Fibroblast of pulmonary artery (primary cell): Measurements from ENCODE around the gene ZNF813.
"Not testable (repeated sequence)": the region's sequence is repeated elsewhere in the genome, so short reads cannot be mapped to it uniquely, and the experiment has no call there.

Source experiments
- DNase-seq: peaks from one replicate; pipeline ENCODE4 v3.0.0-alpha.2; 2010; ENCODE audit warnings: low read depth
- H3K4me3 ChIP-seq: replicated peaks from 2 replicates; pipeline ENCODE4 v1.5.1; 2011; ENCODE audit warnings: low read depth, mild to moderate bottlenecking, control low read depth, low read length, moderate library complexity
- CTCF ChIP-seq: IDR thresholded peaks from 2 replicates; pipeline ENCODE4 v1.5.1; 2011; ENCODE audit warnings: mild to moderate bottlenecking, control low read depth, low read length, inconsistent platforms; ENCODE audit errors: missing control alignments

Gene ZNF813

GRCh38 chr19:53467485-53468262 lies at the start of gene ZNF813:
Gene ZNF813, plus strand, starts transcription at chr19:53467733. Its CDS starts 16,090 bp downstream, at chr19:53483823.
- TF ChIP-seq CTCF, result no peak
- peak within 1 kb of the TSS; percentile 92 for H3K4me3 ChIP-seq
- peak; percentile 87 for DNase-seq

- H3K4me3 ChIP-seq, DNase-seq: not testable (repeated sequence)
Observed at GRCh38 chr19:53420520-53421315, 46.8 kb upstream of the ZNF813 start.

- TF ChIP-seq CTCF, result no peak
- H3K4me3 ChIP-seq, result no peak overlapping the region
- no peak for DNase-seq
Observed at GRCh38 chr19:53422551-53422950, 45.0 kb upstream of the ZNF813 start.

- peak; percentile 39 for DNase-seq
- not testable (repeated sequence) for H3K4me3 ChIP-seq
Observed at GRCh38 chr19:53423074-53423473, 44.5 kb upstream of the ZNF813 start.

- not testable (repeated sequence) for H3K4me3 ChIP-seq, DNase-seq
Observed at GRCh38 chr19:53423680-53424079, 43.9 kb upstream of the ZNF813 start.

GRCh38 chr19:53424968-53425597 lies 42.5 kb upstream of the ZNF813 start:
- H3K4me3 ChIP-seq, result no peak overlapping the region
- peak; percentile 82 for DNase-seq
- TF ChIP-seq CTCF, result peak; percentile 86

- peak; percentile 88 for DNase-seq
Observed at GRCh38 chr19:53431399-53432087, 36.0 kb upstream of the ZNF813 start, which contains the start of gene ZNF761. Gene ZNF761, plus strand, starts transcription at chr19:53431984. Its CDS starts 15,285 bp downstream, at chr19:53447269.

More at GRCh38 chr19:53431399-53432087, 36.0 kb upstream of the ZNF813 start, which contains the start of gene ZNF761:
- H3K4me3 ChIP-seq, result peak within 1 kb of the TSS; percentile 65
- TF ChIP-seq CTCF, result peak; percentile 29
